MM.1S (cell line): ENCODE measurements around the gene CBX3.

ENCODE experiments used
- CTCF ChIP-seq: fragments of 300-600 bp; sonication (generic); IDR thresholded peaks from 2 replicates; pipeline ENCODE4 v1.5.1; 2016; ENCODE audit warnings: antibody characterized with exemption, low read length, mixed read lengths
- EZH2 ChIP-seq: fragments of 300-600 bp; sonication (generic); optimal IDR thresholded peaks from 2 replicates; pipeline ENCODE3; 2017; ENCODE audit warnings: low read depth, mild to moderate bottlenecking, antibody characterized with exemption, low read length, mixed read lengths
- EZH2phosphoT487 ChIP-seq: fragments of 300-600 bp; sonication (generic); IDR thresholded peaks from 2 replicates; pipeline ENCODE4 v1.6.1; 2018; ENCODE audit warnings: antibody characterized with exemption, low read length

GRCh38 chr7:26213807-26214515, 12.4 kb downstream of the CBX3 start:
- TF ChIP-seq CTCF = no peak
- no peak for TF ChIP-seq EZH2
- no peak for TF ChIP-seq EZH2phosphoT487
